Measurements from ENCODE around the gene OSM.

DNA sequence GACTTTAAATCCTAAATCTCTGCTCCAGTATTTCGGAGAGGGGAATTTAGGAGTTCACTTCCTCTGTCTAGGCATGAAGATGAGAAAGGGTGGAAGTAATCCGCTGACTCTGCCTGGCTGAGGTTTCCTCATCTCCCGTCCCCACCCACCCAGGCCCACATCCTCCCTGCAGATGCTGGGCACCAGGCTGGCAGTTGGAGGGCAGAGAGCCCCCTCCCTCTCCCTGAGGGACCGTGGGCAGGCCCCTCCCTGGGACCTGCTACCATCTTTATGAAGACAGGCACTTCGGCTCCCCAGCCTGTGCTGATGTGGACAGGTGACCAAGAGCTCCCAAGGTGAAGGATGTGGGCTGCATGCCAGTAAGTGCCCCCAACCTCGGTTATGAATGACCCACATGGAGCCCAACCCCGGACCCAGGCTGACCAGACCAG lies 16.0 kb upstream of the OSM start:
- TF ChIP-seq, protein P1, sequence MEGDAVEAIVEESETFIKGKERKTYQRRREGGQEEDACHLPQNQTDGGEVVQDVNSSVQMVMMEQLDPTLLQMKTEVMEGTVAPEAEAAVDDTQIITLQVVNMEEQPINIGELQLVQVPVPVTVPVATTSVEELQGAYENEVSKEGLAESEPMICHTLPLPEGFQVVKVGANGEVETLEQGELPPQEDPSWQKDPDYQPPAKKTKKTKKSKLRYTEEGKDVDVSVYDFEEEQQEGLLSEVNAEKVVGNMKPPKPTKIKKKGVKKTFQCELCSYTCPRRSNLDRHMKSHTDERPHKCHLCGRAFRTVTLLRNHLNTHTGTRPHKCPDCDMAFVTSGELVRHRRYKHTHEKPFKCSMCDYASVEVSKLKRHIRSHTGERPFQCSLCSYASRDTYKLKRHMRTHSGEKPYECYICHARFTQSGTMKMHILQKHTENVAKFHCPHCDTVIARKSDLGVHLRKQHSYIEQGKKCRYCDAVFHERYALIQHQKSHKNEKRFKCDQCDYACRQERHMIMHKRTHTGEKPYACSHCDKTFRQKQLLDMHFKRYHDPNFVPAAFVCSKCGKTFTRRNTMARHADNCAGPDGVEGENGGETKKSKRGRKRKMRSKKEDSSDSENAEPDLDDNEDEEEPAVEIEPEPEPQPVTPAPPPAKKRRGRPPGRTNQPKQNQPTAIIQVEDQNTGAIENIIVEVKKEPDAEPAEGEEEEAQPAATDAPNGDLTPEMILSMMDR (IDR thresholded peaks at IDR 0.05), result no peak
- TF ChIP-seq POLR2A (IDR thresholded peaks at IDR 0.05), result no peak
